Stimulated activated naive CD4-positive, alpha-beta T cell treated with Interleukin-2 at 50 U/mL for 16 hours (primary cell): ENCODE measurements around the gene ABCG1.

Source experiments
- DNase-seq: peaks from one replicate; lab custom pipeline; 2025; lab: John Stamatoyannopoulos, UW

Gene ABCG1

GRCh38 chr21:42272109-42272962, 53.4 kb downstream of the ABCG1 start:
- no peak for DNase-seq

DNA sequence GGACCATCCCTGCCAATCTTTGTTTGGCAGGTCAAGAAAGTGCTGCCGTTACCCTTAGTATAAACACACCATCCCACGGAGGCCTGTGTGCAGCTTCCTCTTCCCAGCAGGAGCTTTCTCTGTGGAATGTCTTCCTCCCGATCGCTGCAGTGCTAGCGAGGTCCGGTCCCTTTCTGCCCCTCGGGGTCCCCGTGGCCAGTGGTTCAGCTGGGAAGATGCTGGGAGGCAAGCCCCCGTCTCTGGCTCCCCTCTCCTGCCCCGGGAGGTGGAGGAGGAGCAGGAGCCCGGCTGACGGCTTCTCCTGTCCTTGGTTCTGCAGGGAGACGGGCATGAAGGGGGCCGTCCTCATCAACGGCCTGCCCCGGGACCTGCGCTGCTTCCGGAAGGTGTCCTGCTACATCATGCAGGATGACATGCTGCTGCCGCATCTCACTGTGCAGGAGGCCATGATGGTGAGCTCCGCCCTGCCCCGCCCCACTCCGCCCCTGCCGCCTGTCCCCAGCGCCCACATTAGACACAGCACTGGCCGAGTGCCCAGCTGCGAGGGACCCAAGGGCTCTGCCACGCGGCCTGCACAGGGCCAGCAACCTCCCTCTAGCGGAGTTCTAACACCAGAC, 54.2 kb downstream of the ABCG1 start:
- no peak for DNase-seq

DNA sequence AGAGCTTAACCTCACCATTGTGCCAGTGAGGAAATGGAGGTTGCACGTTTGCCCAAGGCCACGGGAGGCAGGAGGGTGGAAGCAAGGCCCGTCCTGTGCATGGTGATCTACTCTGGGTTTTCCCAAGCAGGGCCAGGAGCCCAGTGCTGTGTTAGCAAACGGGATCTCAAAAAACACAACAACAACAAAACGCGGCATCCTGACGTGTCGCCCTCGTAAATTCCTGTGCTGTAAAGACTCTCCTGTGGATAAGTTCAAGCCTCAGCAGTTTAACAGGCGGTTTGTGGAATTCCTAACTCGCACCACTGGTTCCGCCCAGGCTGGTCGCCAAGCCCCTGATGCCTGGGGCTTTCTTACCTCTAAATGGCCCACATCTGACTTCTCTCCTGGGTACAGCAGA, 57.1 kb downstream of the ABCG1 start:
- DNase-seq = no peak

- no peak for DNase-seq
Observed at GRCh38 chr21:42276526-42277154, 57.7 kb downstream of the ABCG1 start.

- DNase-seq = no peak
Observed at GRCh38 chr21:42277593-42277992, 58.7 kb downstream of the ABCG1 start.

GRCh38 chr21:42278451-42279149, 59.7 kb downstream of the ABCG1 start:
- DNase-seq = no peak

- no peak for DNase-seq
Observed at GRCh38 chr21:42279341-42279871, 60.5 kb downstream of the ABCG1 start.

- DNase-seq = no peak
Observed at GRCh38 chr21:42279888-42280287, 60.9 kb downstream of the ABCG1 start.

- DNase-seq = no peak
Observed at GRCh38 chr21:42280356-42281180, 61.6 kb downstream of the ABCG1 start.

DNA sequence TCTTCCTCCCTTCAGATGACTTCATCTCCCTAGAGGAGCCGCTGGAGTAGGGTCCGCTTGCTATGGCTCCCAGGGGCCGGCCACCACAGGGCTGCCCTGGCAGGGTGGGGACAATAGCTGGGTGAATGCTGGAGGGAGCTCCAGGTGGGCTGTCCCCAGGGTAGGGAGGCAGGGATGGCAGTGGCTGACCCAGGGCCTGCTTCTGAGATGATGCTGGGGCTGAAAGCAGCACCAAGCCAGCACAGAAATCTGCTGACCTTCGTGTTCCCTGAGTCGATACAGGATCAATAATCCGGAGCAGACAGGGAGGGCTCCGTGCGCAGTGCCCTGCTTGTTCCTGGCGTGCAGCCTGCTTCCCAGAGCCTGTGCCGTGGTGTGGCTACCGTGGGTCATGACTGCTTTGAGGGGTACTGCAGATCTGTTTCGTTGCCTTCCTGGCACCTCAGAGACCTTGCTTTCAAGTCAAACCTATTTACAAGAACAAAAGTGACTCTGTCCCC, 62.3 kb downstream of the ABCG1 start:
- DNase-seq = no peak

DNA sequence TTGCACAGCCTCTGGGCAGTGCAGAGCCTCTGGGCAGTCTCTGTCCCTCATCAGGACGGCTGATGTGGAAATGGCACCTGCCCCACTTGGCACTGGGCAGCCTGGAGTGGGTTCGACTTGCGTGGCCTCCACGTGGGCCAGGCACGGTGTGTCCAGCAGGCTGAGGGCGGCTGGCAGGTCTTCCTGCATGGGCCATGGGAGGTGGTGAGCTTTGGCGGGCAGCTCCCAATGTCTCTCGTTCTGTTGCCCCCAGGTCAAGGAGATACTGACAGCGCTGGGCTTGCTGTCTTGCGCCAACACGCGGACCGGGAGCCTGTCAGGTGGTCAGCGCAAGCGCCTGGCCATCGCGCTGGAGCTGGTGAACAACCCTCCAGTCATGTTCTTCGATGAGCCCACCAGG, 63.1 kb downstream of the ABCG1 start:
- DNase-seq = no peak

- no peak for DNase-seq
Observed at GRCh38 chr21:42282715-42283114, 63.8 kb downstream of the ABCG1 start.

DNA sequence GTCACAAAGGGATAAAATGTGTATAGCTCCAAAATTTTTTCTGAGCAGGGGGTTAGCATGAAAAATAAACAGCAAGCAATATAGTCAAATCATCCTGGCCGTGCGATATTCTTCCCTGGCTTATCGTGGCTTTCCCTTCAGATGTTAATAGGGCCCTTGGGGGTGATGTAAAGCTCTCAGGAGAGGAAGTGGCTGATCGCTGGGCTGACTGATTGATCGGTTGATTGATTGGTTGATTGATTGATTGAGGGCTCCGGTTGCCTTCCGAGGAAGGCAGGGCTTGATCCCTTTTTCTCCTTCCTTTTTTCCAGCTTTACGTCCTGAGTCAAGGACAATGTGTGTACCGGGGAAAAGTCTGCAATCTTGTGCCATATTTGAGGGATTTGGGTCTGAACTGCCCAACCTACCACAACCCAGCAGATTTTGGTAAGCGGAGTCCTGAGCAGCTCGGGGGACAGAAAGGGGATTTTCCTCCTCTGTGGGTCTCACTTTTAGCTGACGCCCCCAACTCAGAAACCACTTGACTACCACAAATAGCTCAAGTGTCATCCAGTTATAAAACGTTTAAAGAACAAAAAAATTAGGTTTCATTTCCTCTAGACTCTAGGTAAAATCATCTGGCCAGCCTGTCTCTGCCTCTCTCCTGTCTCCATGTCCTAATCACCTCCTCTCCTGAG, 66.8 kb downstream of the ABCG1 start:
- no peak for DNase-seq

GRCh38 chr21:42286416-42286815, 67.5 kb downstream of the ABCG1 start:
- no peak for DNase-seq

- no peak for DNase-seq
Observed at GRCh38 chr21:42287193-42288083, 68.5 kb downstream of the ABCG1 start.

DNA sequence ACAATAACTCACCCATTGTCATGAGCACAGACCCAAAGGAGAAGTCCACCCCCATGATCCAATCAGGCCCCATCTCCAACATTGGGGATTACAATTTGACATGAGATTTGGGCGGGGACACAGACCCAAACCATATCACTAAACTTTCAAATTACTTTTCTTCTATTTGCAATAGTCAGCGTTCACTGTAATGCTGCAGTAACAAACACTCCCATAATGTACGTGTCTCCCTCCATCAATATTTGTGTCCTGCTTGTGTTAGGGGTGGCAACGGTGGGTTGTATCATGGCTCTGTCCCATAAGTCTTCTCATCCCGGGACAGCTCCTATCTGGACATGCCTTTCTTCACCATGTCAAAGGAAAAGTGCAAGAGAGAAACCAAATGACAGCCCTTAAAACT, 70.0 kb downstream of the ABCG1 start:
- DNase-seq = no peak

GRCh38 chr21:42289926-42290325, 71.0 kb downstream of the ABCG1 start:
- no peak for DNase-seq

- DNase-seq = no peak
Observed at GRCh38 chr21:42290505-42290904, 71.6 kb downstream of the ABCG1 start.

DNA sequence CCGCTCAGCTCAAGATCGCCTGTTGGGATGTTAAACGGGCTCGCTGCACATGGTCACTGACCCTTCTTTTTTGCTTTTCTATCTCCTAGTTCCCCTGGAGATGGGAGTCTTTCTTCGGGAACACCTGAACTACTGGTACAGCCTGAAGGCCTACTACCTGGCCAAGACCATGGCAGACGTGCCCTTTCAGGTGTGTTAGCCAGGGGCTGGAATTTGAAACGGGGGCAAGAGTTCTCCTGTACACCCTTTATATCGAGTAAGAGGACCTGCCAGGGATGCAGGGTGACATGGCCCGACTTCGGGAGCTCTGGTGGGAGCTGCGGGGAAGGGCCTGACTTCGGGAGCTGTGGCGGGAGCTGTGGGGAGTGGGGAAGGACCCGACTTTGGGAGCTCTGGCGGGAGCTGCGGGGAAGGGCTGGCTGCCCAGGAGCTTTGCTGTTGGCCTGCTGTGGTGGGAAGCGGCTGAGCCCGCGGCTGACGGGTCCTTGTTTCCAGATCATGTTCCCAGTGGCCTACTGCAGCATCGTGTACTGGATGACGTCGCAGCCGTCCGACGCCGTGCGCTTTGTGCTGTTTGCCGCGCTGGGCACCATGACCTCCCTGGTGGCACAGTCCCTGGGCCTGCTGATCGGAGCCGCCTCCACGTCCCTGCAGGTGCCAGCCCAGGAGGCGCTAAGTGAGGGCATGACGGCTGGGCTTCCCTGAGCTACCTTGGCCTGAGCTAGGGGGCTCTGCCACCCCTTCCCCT, 72.2 kb downstream of the ABCG1 start:
- DNase-seq = no peak
